GM12878 (cell line): ENCODE results near the gene MTCH2. TPM values are rescaled to one million over a fixed set of nuclear protein-coding genes. Genes with fewer than 3 reads are reported as not detected.

Experiments used
- ATAC-seq: fragments of 200-7000 bp; cut with Tn5 transposase; 3 replicates; pipeline ENCODE4 v1.9.1; 2020; ENCODE audit warnings: mild to moderate bottlenecking, moderate library complexity
- BruUV-seq: library from RNA; stranded (reverse); fragments of 400-500 nt; replicated peaks from 2 replicates; lab custom pipeline; 2021; lab: Mats Ljungman, UMichigan
- CTCF ChIA-PET: fragments of 300-600 bp; sonication (Branson Sonifier 250); formaldehyde crosslinking; extraction: SDS; loops from one replicate; lab custom pipeline; 2021; ENCODE audit warnings: inconsistent platforms; lab: Yijun Ruan, JAX
- POLR2A ChIA-PET: fragments of 350-600 bp; formaldehyde crosslinking; extraction: SDS; loops from one replicate; lab custom pipeline; 2021; ENCODE audit warnings: inconsistent platforms; lab: Charles Lee
- RAD21 ChIA-PET: fragments of 300-600 bp; sonication (Branson Sonifier 250); formaldehyde crosslinking; loops from one replicate; lab custom pipeline; 2023; ENCODE audit warnings: antibody characterized with exemption; ENCODE audit not compliant: unreplicated experiment; lab: Charles Lee
- SMC1A ChIA-PET: fragments of 300-600 bp; sonication (Branson Sonifier 250); formaldehyde crosslinking; loops from one replicate; lab custom pipeline; 2023; ENCODE audit not compliant: unreplicated experiment, uncharacterized antibody; lab: Charles Lee
- DNase-seq: peaks from one replicate; pipeline ENCODE4 v3.0.0-alpha.2; 2011; ENCODE audit warnings: low read depth, low spot score
- FAIRE-seq: peaks from 3 replicates; lab custom pipeline; 2011; peaks lifted over from hg19 to GRCh38; lab: Jason Lieb, UNC
- H2AFZ ChIP-seq: 2 replicates; pipeline ENCODE4 v1.6.0; 2011; ENCODE audit warnings: low read depth, low read length, control low read depth; ENCODE audit not compliant: control insufficient read depth
- H3K27ac ChIP-seq: 2 replicates; pipeline ENCODE4 v1.5.1; 2011; ENCODE audit warnings: control low read depth; ENCODE audit not compliant: control insufficient read depth, insufficient read depth
- H3K27me3 ChIP-seq, 2 experiments: replicated peaks in 1 of 2; 2 replicates each; pipeline versions ENCODE4 v1.6.0 to v1.6.1; 2011; ENCODE audit warnings: low read length in 1 of 2; ENCODE audit not compliant: control insufficient read depth in 2 of 2, insufficient read depth in 2 of 2
- H3K36me3 ChIP-seq, 2 experiments: 2 replicates each; pipeline ENCODE4 v1.5.1; 2011; ENCODE audit warnings: low read length in 1 of 2; ENCODE audit not compliant: control insufficient read depth in 2 of 2, insufficient read depth in 2 of 2
- H3K4me1 ChIP-seq: 2 replicates; pipeline ENCODE4 v1.6.1; 2011; ENCODE audit warnings: mild to moderate bottlenecking, low read length, moderate library complexity, mixed read lengths; ENCODE audit not compliant: control insufficient read depth, insufficient read depth
- H3K4me2 ChIP-seq: 2 replicates; pipeline ENCODE4 v1.6.0; 2011; ENCODE audit warnings: control low read depth; ENCODE audit not compliant: control insufficient read depth, insufficient read depth
- H3K4me3 ChIP-seq: fragments of 200-600 bp; sonication (generic); 2 replicates; pipeline ENCODE4 v1.5.1; 2016
- H3K79me2 ChIP-seq: 2 replicates; pipeline ENCODE4 v1.6.0; 2011; ENCODE audit warnings: low read length; ENCODE audit not compliant: control insufficient read depth, insufficient read depth
- H3K9ac ChIP-seq: 2 replicates; pipeline ENCODE4 v1.8.0; 2011; ENCODE audit warnings: low read length, control low read depth, mixed read lengths; ENCODE audit not compliant: control insufficient read depth, insufficient read depth
- H3K9me3 ChIP-seq: replicated peaks from 3 replicates; pipeline ENCODE4 v1.5.1; 2011; ENCODE audit warnings: mild to moderate bottlenecking, low read length; ENCODE audit not compliant: control insufficient read depth, insufficient read depth
- H4K20me1 ChIP-seq: 2 replicates; pipeline ENCODE4 v1.6.0; 2011; ENCODE audit not compliant: control insufficient read depth, insufficient read depth
- BHLHE40 ChIP-seq, 2 experiments: fragments of 450-650 bp in 1 of 2; IDR thresholded peaks; 2 replicates each; pipeline ENCODE4 v1.6.1; 2011 to 2017; ENCODE audit warnings: low read depth in 2 of 2, borderline replicate concordance in 1 of 2, improper control_type of control experiment in 1 of 2, low read length in 1 of 2, mild to moderate bottlenecking in 1 of 2
- CHD4 ChIP-seq: fragments of 200-600 bp; sonication (generic); IDR thresholded peaks from 2 replicates; pipeline ENCODE4 v1.6.1; 2016; ENCODE audit warnings: mild to moderate bottlenecking
- GABPA ChIP-seq: IDR thresholded peaks from 2 replicates; pipeline ENCODE4 v1.6.1; 2014; ENCODE audit warnings: antibody characterized with exemption, low read depth, mild to moderate bottlenecking, inconsistent platforms
- NRF1 ChIP-seq: conservative IDR thresholded peaks from 2 replicates; pipeline ENCODE4 v1.6.1; 2011; ENCODE audit warnings: mild to moderate bottlenecking, low read depth, low read length, improper control_type of control experiment
- SIX5 ChIP-seq: IDR thresholded peaks from 2 replicates; pipeline ENCODE4 v1.6.1; 2011; ENCODE audit warnings: mild to moderate bottlenecking, low read depth, low read length, moderate library complexity; ENCODE audit not compliant: severe bottlenecking
- STAT1 ChIP-seq: fragments of 450-650 bp; conservative IDR thresholded peaks from 2 replicates; pipeline ENCODE4 v1.6.1; 2014; ENCODE audit warnings: antibody characterized with exemption, mild to moderate bottlenecking
- TAF1 ChIP-seq: IDR thresholded peaks from 2 replicates; pipeline ENCODE4 v1.6.1; 2011; ENCODE audit warnings: mild to moderate bottlenecking, low read depth, low read length, borderline replicate concordance
- ZNF592 ChIP-seq: fragments of 450-650 bp; IDR thresholded peaks from 2 replicates; pipeline ENCODE4 v1.6.1; 2017; ENCODE audit warnings: mild to moderate bottlenecking, moderate library complexity
- WGBS: methylation state at CpG from one replicate; pipeline ENCODE4 v1.1.6; 2016; ENCODE audit warnings: low lambda C conversion rate; ENCODE audit not compliant: insufficient replicate concordance, insufficient coverage; ENCODE audit errors: missing lambda C conversion rate; 5-methylcytosine and 5-hydroxymethylcytosine counted together
- in situ Hi-C: fragments of 300-500 bp; cut with MboI; formaldehyde crosslinking; loops from 9 replicates; pipeline ENCODE4 v1.14.3; 2018; ENCODE audit warnings: mixed read lengths
- intact Hi-C: fragments of 100-400 bp; cut with micrococcal nuclease; formaldehyde crosslinking; loops from one replicate; pipeline ENCODE4 v1.14.2; 2022; ENCODE audit not compliant: unreplicated experiment
- polyA plus RNA-seq, 11 experiments: library from polyadenylated mRNA; depleted of rRNA in 4 of 11; unstranded in 6 of 11; stranded (reverse) in 5 of 11; fragments of >200 nt; fragmentation: Nextera tagmentation in 4 of 11; fragmentation: Illumina TruSeq in 1 of 11; extraction: Ambion mirVana in 4 of 11; extraction: Trizol in 1 of 11; gene quantifications; 1 replicate in 1 of 11; 2 replicates in 10 of 11; pipeline versions ENCODE4 v1.2.1 to v1.2.3, GENCODE V29; 2011 to 2016; ENCODE audit warnings: inconsistent platforms in 2 of 11, missing spikeins in 2 of 11, low read depth in 1 of 11
- total RNA-seq, 4 experiments: library from RNA; depleted of rRNA in 3 of 4; stranded (reverse); fragments of >200 nt in 3 of 4; fragmentation: Illumina TruSeq in 1 of 4; extraction: Trizol in 1 of 4; gene quantifications; 2 replicates each; pipeline versions ENCODE4 v1.2.1 to v1.2.3, GENCODE V29; 2013 to 2021
- TF ChIP-seq, protein P1 (sequence below): IDR thresholded peaks from 2 replicates; pipeline ENCODE4 v1.6.1; 2012; ENCODE audit warnings: low read depth, low read length, improper control_type of control experiment
- TF ChIP-seq, protein P2 (sequence below): fragments of 450-650 bp; formaldehyde crosslinking; IDR thresholded peaks from 2 replicates; pipeline ENCODE4 v1.4.0; 2020; ENCODE audit warnings: mild to moderate bottlenecking, moderate library complexity

The MTCH2 gene
- total and polyA plus RNA-seq, 10 of the 15 experiments (the other 5 are each of a cell fraction or from before 2014, with no cell fraction given): 72.4 to 341 (median 144) TPM

- TF ChIP-seq GABPA (no peak), BHLHE40 (IDR thresholded peaks at IDR 0.05; ENCODE audit: borderline replicate concordance in 1 of 2, low read depth in 2 of 2, low read length in 1 of 2) (no peak), SIX5 (no peak), STAT1 (no peak)
- TF ChIP-seq, protein P1, sequence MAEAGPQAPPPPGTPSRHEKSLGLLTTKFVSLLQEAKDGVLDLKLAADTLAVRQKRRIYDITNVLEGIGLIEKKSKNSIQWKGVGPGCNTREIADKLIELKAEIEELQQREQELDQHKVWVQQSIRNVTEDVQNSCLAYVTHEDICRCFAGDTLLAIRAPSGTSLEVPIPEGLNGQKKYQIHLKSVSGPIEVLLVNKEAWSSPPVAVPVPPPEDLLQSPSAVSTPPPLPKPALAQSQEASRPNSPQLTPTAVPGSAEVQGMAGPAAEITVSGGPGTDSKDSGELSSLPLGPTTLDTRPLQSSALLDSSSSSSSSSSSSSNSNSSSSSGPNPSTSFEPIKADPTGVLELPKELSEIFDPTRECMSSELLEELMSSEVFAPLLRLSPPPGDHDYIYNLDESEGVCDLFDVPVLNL: no peak
- TF ChIP-seq, all 136 proteins: peak for 0
These were observed 16.9 kb upstream of the MTCH2 start (continued) for GRCh38 chr11:47659276-47659675.

DNA sequence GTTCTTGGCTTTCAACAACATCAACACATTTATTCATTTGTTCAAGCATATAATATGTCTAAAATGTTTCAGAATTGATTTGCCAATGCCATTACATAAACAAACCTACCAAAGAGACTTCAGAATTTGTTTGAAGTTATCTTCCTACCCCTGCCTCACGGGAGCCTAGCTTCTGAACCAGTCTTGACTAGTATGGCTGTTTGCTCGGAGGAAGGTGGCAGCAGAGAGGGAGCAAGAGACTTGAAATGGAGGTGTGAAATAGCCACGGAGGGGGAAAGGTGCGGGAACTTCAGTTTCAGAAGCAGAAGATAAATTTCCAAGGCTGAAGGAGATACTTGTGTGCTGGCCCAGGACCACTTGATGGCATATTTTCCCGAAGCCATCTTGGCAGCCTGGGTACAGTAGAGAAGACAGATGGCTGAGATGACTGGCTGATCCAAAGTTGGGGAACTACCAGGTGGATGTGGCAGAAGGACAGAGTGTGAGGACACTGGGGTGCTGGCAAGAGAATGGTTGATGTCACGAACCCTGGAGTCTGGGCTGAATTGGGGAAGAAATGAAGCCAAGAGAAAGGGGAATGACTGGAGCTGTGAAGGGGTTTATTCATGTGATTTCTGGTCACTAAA lies 14.0 kb upstream of the MTCH2 start:
- no peaks in the 10 kb centered on the region for H4K20me1 ChIP-seq
- FAIRE-seq (no peak), ATAC-seq (no peak), DNase-seq (no peak)
- no peak overlapping the region for H3K4me2 ChIP-seq
- H3K27me3 ChIP-seq: no peaks in the 10 kb centered on the region
- no peak overlapping the region for H3K27ac ChIP-seq
- H2AFZ ChIP-seq: no peak overlapping the region
- WGBS: 24% methylated on average over 6 of the region's 6 CpGs
- in situ Hi-C loops: no loop called here
- BruUV-seq: no TSS peak
- H3K4me3 ChIP-seq: no peak overlapping the region
- RAD21 ChIA-PET: no interaction called here
- H3K36me3 ChIP-seq: no peaks in the 10 kb centered on the region
- CTCF ChIA-PET: interaction anchor here (0.9 to 1.3 kb wide), 2 partner anchors 9 to 17 kb away, joined by 3 read pairs; no protein-coding TSS in a partner anchor
- intact Hi-C loops: no loop called here
- POLR2A ChIA-PET: interaction anchor here (0.7 kb wide), 3 partner anchors 19 to 1139 kb away, joined by 3 to 6 read pairs (median 4); no protein-coding TSS in a partner anchor
- H3K4me1 ChIP-seq: no peaks in the 10 kb centered on the region
- SMC1A ChIA-PET: interaction anchor here (0.8 kb wide), 1 partner anchor 9 kb away, joined by 3 read pairs; no protein-coding TSS in a partner anchor
- no peaks in the 10 kb centered on the region for H3K79me2 ChIP-seq
- no peaks in the 10 kb centered on the region; the same call in 1 of the 3 replicates for H3K9me3 ChIP-seq
- no peak overlapping the region for H3K9ac ChIP-seq
- TF ChIP-seq, protein P2, sequence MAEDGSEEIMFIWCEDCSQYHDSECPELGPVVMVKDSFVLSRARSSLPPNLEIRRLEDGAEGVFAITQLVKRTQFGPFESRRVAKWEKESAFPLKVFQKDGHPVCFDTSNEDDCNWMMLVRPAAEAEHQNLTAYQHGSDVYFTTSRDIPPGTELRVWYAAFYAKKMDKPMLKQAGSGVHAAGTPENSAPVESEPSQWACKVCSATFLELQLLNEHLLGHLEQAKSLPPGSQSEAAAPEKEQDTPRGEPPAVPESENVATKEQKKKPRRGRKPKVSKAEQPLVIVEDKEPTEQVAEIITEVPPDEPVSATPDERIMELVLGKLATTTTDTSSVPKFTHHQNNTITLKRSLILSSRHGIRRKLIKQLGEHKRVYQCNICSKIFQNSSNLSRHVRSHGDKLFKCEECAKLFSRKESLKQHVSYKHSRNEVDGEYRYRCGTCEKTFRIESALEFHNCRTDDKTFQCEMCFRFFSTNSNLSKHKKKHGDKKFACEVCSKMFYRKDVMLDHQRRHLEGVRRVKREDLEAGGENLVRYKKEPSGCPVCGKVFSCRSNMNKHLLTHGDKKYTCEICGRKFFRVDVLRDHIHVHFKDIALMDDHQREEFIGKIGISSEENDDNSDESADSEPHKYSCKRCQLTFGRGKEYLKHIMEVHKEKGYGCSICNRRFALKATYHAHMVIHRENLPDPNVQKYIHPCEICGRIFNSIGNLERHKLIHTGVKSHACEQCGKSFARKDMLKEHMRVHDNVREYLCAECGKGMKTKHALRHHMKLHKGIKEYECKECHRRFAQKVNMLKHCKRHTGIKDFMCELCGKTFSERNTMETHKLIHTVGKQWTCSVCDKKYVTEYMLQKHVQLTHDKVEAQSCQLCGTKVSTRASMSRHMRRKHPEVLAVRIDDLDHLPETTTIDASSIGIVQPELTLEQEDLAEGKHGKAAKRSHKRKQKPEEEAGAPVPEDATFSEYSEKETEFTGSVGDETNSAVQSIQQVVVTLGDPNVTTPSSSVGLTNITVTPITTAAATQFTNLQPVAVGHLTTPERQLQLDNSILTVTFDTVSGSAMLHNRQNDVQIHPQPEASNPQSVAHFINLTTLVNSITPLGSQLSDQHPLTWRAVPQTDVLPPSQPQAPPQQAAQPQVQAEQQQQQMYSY: no peak
- TF ChIP-seq CHD4: no peak
- TF ChIP-seq NRF1: no peak
- TF ChIP-seq TAF1: no peak
- no peak for TF ChIP-seq ZNF592
